ENCODE results near the gene HIPK2. TPM values are rescaled to one million over a fixed set of nuclear protein-coding genes. Genes with fewer than 3 reads are reported as not detected.

The HIPK2 gene
- total RNA-seq, 3 donors from 2014 or later: 20.3 to 26.8 (median 26.1) TPM

GRCh38 chr7:139772873-139773272 lies 4.9 kb downstream of the HIPK2 start:
- H3K36me3 Mint-ChIP-seq (ENCODE audit: insufficient read depth): peaks cover 13% of the 10 kb centered on the region
- no peak overlapping the region for H3K4me3 Mint-ChIP-seq
- peaks cover 84% of the 10 kb centered on the region for H3K4me1 Mint-ChIP-seq (ENCODE audit: low read depth)

GRCh38 chr7:139772115-139772514 lies 5.7 kb downstream of the HIPK2 start:
- ATAC-seq: no peak
- no peaks in the 10 kb centered on the region for H3K27me3 Mint-ChIP-seq (ENCODE audit: low read depth)
- H3K4me1 Mint-ChIP-seq (ENCODE audit: low read depth): peaks cover 91% of the 10 kb centered on the region
- no peak overlapping the region for H3K4me3 Mint-ChIP-seq
- no peak for DNase-seq
- no peaks in the 10 kb centered on the region for H3K9me3 Mint-ChIP-seq
- H3K36me3 Mint-ChIP-seq (ENCODE audit: insufficient read depth): peaks cover 13% of the 10 kb centered on the region

More at GRCh38 chr7:139772873-139773272, 4.9 kb downstream of the HIPK2 start:
- H3K9me3 Mint-ChIP-seq: no peaks in the 10 kb centered on the region
- H3K27me3 Mint-ChIP-seq (ENCODE audit: low read depth): no peaks in the 10 kb centered on the region
- ATAC-seq (no peak), DNase-seq (no peak)

DNA sequence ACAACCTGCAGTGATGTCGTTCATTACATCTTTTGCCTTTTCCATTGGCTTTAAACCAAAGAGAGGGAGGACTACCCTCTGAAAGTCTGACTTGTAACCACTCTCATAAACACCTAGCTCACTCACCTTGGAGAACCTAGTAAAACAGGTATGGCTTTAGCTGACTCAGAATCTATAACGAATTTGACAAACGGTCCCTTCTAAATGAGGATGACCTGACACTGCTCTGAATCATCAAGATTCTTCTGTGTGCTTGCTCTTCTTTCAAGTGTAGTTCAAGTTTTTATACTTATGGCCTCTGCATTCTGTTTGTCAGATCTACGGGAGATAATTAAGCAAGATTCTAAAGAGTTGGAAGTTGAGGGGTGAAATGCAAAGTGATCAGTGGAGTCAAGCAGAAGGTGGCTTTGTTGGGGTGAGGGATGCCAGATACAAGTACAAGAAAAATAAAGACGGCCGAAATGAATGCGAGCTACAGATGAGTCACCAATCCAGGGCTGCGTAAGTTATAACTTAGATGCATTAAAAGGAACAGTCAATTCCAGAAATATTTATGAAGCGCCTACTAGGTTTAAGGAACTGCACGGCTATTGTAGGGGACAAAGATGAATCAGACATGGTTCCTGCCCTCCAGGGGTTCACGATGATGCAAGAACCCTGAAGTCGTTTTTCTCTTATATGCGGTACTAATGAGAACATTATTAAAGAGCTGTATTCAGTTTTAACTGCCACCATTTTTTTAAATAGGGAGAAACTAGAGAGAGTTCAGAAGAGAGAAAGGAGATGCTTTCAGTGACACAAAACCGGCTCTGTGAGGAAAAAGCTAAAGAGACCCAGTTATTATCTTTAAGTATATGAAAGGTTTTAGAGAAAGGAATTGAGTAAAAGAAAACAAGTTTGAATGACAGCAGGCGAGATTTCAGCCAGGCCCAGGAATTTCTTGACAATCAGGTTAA lies 6.5 kb downstream of the HIPK2 start:
- Mint-ChIP-seq H3K4me3 (peak overlapping the region; percentile 7), H3K36me3 (ENCODE audit: insufficient read depth) (peaks cover 13% of the 10 kb centered on the region), H3K9me3 (no peaks in the 10 kb centered on the region), H3K27me3 (ENCODE audit: low read depth) (no peaks in the 10 kb centered on the region), H3K4me1 (ENCODE audit: low read depth) (peaks cover 92% of the 10 kb centered on the region)
- DNase-seq (no peak), ATAC-seq (peak; percentile 17 to 32)

GRCh38 chr7:139769761-139770160 lies 8.0 kb downstream of the HIPK2 start:
- peaks cover 13% of the 10 kb centered on the region for H3K36me3 Mint-ChIP-seq (ENCODE audit: insufficient read depth)
- DNase-seq (no peak), ATAC-seq (no peak)
- peaks cover 87% of the 10 kb centered on the region for H3K4me1 Mint-ChIP-seq (ENCODE audit: low read depth)
- no peak overlapping the region for H3K4me3 Mint-ChIP-seq
- no peaks in the 10 kb centered on the region for H3K27me3 Mint-ChIP-seq (ENCODE audit: low read depth)
- H3K9me3 Mint-ChIP-seq: no peaks in the 10 kb centered on the region

- Mint-ChIP-seq H3K4me3 (peak overlapping the region; percentile 21), H3K36me3 (ENCODE audit: insufficient read depth) (peaks cover 17% of the 10 kb centered on the region), H3K27me3 (ENCODE audit: low read depth) (no peaks in the 10 kb centered on the region), H3K4me1 (ENCODE audit: low read depth) (peaks cover 84% of the 10 kb centered on the region), H3K9me3 (no peaks in the 10 kb centered on the region)
- no peak for DNase-seq
- ATAC-seq: no peak
These were observed 8.7 kb downstream of the HIPK2 start for GRCh38 chr7:139769066-139769465.

GRCh38 chr7:139768249-139768824 lies 9.5 kb downstream of the HIPK2 start:
- Mint-ChIP-seq H3K9me3 (no peaks in the 10 kb centered on the region), H3K4me1 (ENCODE audit: low read depth) (peaks cover 80% of the 10 kb centered on the region), H3K4me3 (peak overlapping the region; percentile 22), H3K27me3 (ENCODE audit: low read depth) (no peaks in the 10 kb centered on the region), H3K36me3 (ENCODE audit: insufficient read depth) (peaks cover 17% of the 10 kb centered on the region)
- DNase-seq: no peak
- no peak for ATAC-seq

GRCh38 chr7:139767561-139767982 lies 10.2 kb downstream of the HIPK2 start:
- ATAC-seq (peak; percentile 44 to 54), DNase-seq (no peak)
- H3K4me3 Mint-ChIP-seq: peak overlapping the region; percentile 44
- peaks cover 20% of the 10 kb centered on the region for H3K36me3 Mint-ChIP-seq (ENCODE audit: insufficient read depth)
- H3K4me1 Mint-ChIP-seq (ENCODE audit: low read depth): peaks cover 78% of the 10 kb centered on the region
- H3K9me3 Mint-ChIP-seq: no peaks in the 10 kb centered on the region
- no peaks in the 10 kb centered on the region for H3K27me3 Mint-ChIP-seq (ENCODE audit: low read depth)

DNA sequence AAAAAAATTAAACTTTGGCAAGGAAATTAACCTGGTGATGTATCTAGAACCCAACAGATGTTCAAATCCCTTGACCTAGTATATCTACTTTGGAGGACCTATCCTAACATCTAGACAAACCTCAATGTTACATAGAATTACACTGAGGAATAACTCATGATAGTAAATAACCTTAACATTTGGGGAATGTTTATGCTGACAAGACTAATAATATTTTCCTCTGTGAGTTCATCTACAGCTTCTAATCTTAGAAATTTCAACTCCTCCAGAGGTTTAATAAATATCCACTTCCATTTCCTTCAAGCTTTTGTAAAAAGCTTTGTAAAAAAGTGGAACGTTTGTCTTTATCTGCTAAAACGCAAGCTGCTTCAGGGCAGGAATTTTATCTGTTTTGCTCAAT lies 12.7 kb downstream of the HIPK2 start:
- Mint-ChIP-seq H3K27me3 (ENCODE audit: low read depth) (no peaks in the 10 kb centered on the region), H3K36me3 (ENCODE audit: insufficient read depth) (peaks cover 17% of the 10 kb centered on the region), H3K4me1 (ENCODE audit: low read depth) (peaks cover 74% of the 10 kb centered on the region)

GRCh38 chr7:139763330-139763729 lies 14.5 kb downstream of the HIPK2 start:
- Mint-ChIP-seq H3K4me1 (ENCODE audit: low read depth) (peaks cover 66% of the 10 kb centered on the region), H3K9me3 (no peaks in the 10 kb centered on the region), H3K4me3 (no peak overlapping the region), H3K36me3 (ENCODE audit: insufficient read depth) (peaks cover 17% of the 10 kb centered on the region), H3K27me3 (ENCODE audit: low read depth) (no peaks in the 10 kb centered on the region)
- DNase-seq (no peak), ATAC-seq (no peak)

More for the DNA sequence above, 12.7 kb downstream of the HIPK2 start:
- Mint-ChIP-seq H3K9me3 (no peaks in the 10 kb centered on the region), H3K4me3 (no peak overlapping the region)
- DNase-seq (no peak), ATAC-seq (no peak)

GRCh38 chr7:139762886-139763285 lies 14.9 kb downstream of the HIPK2 start:
- DNase-seq (no peak), ATAC-seq (no peak)
- Mint-ChIP-seq H3K27me3 (ENCODE audit: low read depth) (no peaks in the 10 kb centered on the region), H3K4me1 (ENCODE audit: low read depth) (peaks cover 62% of the 10 kb centered on the region), H3K36me3 (ENCODE audit: insufficient read depth) (peaks cover 17% of the 10 kb centered on the region), H3K9me3 (no peaks in the 10 kb centered on the region), H3K4me3 (no peak overlapping the region)

- DNase-seq (no peak), ATAC-seq (no peak)
- Mint-ChIP-seq H3K4me1 (ENCODE audit: low read depth) (peaks cover 57% of the 10 kb centered on the region), H3K36me3 (ENCODE audit: insufficient read depth) (peaks cover 17% of the 10 kb centered on the region), H3K4me3 (no peak overlapping the region), H3K27me3 (ENCODE audit: low read depth) (no peaks in the 10 kb centered on the region), H3K9me3 (no peaks in the 10 kb centered on the region)
These were observed 19.4 kb downstream of the HIPK2 start for GRCh38 chr7:139758388-139758787.

DNA sequence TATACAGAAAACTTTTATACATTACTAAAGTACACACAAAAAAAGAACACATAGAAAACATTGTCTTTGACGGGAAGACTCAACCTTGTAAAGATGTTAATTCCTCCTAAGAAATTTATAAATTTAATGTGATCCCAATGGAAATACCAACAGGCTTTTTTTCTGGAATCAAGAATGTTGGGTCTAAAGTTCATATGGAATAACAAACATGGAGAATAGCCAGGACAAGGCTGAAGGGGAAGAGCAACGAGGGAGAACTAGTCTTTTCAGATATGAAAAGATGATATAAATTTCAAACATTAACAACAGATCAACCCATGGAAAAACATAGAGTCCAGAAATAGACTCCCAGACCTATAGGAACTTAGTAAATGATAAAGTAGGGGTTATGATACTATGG lies 19.8 kb downstream of the HIPK2 start:
- H3K4me1 Mint-ChIP-seq (ENCODE audit: low read depth): peaks cover 58% of the 10 kb centered on the region
- no peaks in the 10 kb centered on the region for H3K9me3 Mint-ChIP-seq
- peaks cover 15% of the 10 kb centered on the region for H3K36me3 Mint-ChIP-seq (ENCODE audit: insufficient read depth)
- ATAC-seq (no peak), DNase-seq (no peak)
- no peaks in the 10 kb centered on the region for H3K27me3 Mint-ChIP-seq (ENCODE audit: low read depth)
- H3K4me3 Mint-ChIP-seq: no peak overlapping the region

DNA sequence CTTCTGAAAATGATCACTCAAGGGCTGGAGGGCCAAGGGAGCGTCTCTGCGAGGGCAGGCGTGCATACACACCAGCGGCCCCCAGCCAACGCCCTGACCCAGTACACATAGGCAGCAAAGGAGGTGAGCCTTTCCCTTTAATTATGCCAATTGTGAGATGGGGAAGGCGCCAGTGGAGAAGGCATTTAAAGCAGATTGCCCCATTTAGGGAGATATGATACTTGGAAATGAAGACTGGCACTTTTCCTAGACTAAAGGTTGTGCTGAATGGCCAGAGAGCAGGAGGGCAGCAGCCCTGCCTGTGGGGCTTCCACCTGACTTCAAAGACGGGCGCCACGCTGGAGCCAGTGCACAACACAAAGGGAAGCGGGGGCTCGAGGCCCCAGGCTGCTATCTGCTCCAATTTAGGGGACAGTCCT lies 24.1 kb downstream of the HIPK2 start:
- Mint-ChIP-seq H3K4me1 (ENCODE audit: low read depth) (peaks cover 59% of the 10 kb centered on the region), H3K4me3 (no peak overlapping the region), H3K36me3 (ENCODE audit: insufficient read depth) (peaks cover 3% of the 10 kb centered on the region), H3K9me3 (no peaks in the 10 kb centered on the region), H3K27me3 (ENCODE audit: low read depth) (no peaks in the 10 kb centered on the region)
- DNase-seq (no peak), ATAC-seq (no peak)

- ATAC-seq (peak in 1 of 2 donors; percentile 35), DNase-seq (no peak)
- H3K4me1 Mint-ChIP-seq (ENCODE audit: low read depth): peaks cover 56% of the 10 kb centered on the region
These were observed 24.6 kb downstream of the HIPK2 start for GRCh38 chr7:139753081-139753692.

More at GRCh38 chr7:139753081-139753692, 24.6 kb downstream of the HIPK2 start:
- Mint-ChIP-seq H3K4me3 (no peak overlapping the region), H3K27me3 (ENCODE audit: low read depth) (no peaks in the 10 kb centered on the region), H3K9me3 (no peaks in the 10 kb centered on the region), H3K36me3 (ENCODE audit: insufficient read depth) (peaks cover 3% of the 10 kb centered on the region)
